NCI-H345 treated with DMSO at 0.1 percent for 48 hours (cell line): ENCODE measurements around the gene CC2D1A.
"Not testable (repeated sequence)": the region's sequence is repeated elsewhere in the genome, so short reads cannot be mapped to it uniquely, and the experiment has no call there.

ENCODE experiments used
- DNase-seq: peaks from one replicate; lab custom pipeline; 2025; ENCODE audit not compliant: unreplicated experiment; lab: John Stamatoyannopoulos, UW

Gene CC2D1A

GRCh38 chr19:13902993-13903555 is 2.9 kb upstream of the CC2D1A start:
- DNase-seq = no peak

GRCh38 chr19:13906521-13906904 is 512 bp downstream of the CC2D1A start:
- DNase-seq = no peak

- no peak for DNase-seq
Measured at GRCh38 chr19:13906910-13907309, 909 bp downstream of the CC2D1A start.

GRCh38 chr19:13908674-13909073 is 2.7 kb downstream of the CC2D1A start:
- DNase-seq = no peak

GRCh38 chr19:13909430-13909829 is 3.4 kb downstream of the CC2D1A start:
- no peak for DNase-seq

- no peak for DNase-seq
Measured at GRCh38 chr19:13913352-13913751, 7.4 kb downstream of the CC2D1A start.

GRCh38 chr19:13914777-13915176 is 8.8 kb downstream of the CC2D1A start:
- DNase-seq = no peak

GRCh38 chr19:13917888-13918406 is 11.9 kb downstream of the CC2D1A start:
- no peak for DNase-seq

- no peak for DNase-seq
Measured at GRCh38 chr19:13918726-13919411, 12.9 kb downstream of the CC2D1A start.

- no peak for DNase-seq
Measured at GRCh38 chr19:13920524-13920923, 14.5 kb downstream of the CC2D1A start.

- DNase-seq = peak; percentile 2
Measured at GRCh38 chr19:13920940-13921747, 15.1 kb downstream of the CC2D1A start.

- not testable (repeated sequence) for DNase-seq
Measured at GRCh38 chr19:13922118-13922517, 16.1 kb downstream of the CC2D1A start.

GRCh38 chr19:13923194-13923987 is 17.4 kb downstream of the CC2D1A start:
- DNase-seq = no peak

- DNase-seq = no peak
Measured at GRCh38 chr19:13926010-13926409, 20.0 kb downstream of the CC2D1A start.

- DNase-seq = no peak
Measured at GRCh38 chr19:13926715-13927114, 20.7 kb downstream of the CC2D1A start.

- DNase-seq = no peak
Measured at GRCh38 chr19:13929340-13929739, 23.3 kb downstream of the CC2D1A start.

GRCh38 chr19:13929956-13930355 is 24.0 kb downstream of the CC2D1A start:
- no peak for DNase-seq

- DNase-seq = no peak
Measured at GRCh38 chr19:13930402-13930801, 24.4 kb downstream of the CC2D1A start.

GRCh38 chr19:13931391-13932148 is 25.6 kb downstream of the CC2D1A start:
- no peak for DNase-seq

GRCh38 chr19:13932149-13932637 is 26.2 kb downstream of the CC2D1A start:
- DNase-seq = no peak
